ENCODE data around the gene SMG6. TPM values are rescaled to one million over a fixed set of nuclear protein-coding genes. Genes with fewer than 3 reads are reported as not detected.
"Not testable (repeated sequence)": the region's sequence is repeated elsewhere in the genome, so short reads cannot be mapped to it uniquely, and the experiment has no call there.

Gene SMG6
- total and polyA plus RNA-seq, 3 experiments from 2014 or later = 11.2 to 54.1 (median 53.3) TPM

- H3K36me3 ChIP-seq (ENCODE audit: insufficient read depth, low read length) = no peaks in the 10 kb centered on the region
- ChIA-PET POLR2A (no interaction called here), CTCF (interaction anchor here (0.6 to 2.3 kb wide), 2 partner anchors 99 to 150 kb away, joined by 3 to 7 read pairs; partner anchors contain the start of gene HIC1)
- DNase-seq = no peak
- H3K4me3 ChIP-seq (ENCODE audit: low read length) = no peak overlapping the region
- no peaks in the 10 kb centered on the region for H3K27me3 ChIP-seq (ENCODE audit: insufficient read depth, low read length, poor library complexity, severe bottlenecking)
- H3K27ac Mint-ChIP-seq = no peak overlapping the region
- peaks cover 21% of the 10 kb centered on the region for H3K4me1 ChIP-seq (ENCODE audit: insufficient read depth, low read length)
- no peaks in the 10 kb centered on the region for H3K27me3 Mint-ChIP-seq
- no peak overlapping the region for H3K4me3 Mint-ChIP-seq
- H3K9me3 ChIP-seq (ENCODE audit: low read length) = no peaks in the 10 kb centered on the region
- no peaks in the 10 kb centered on the region for H3K9me3 Mint-ChIP-seq
- peaks cover 0 to 30% (median 5%) of the 10 kb centered on the region in 3 donors for H3K36me3 Mint-ChIP-seq
- H3K27ac ChIP-seq (ENCODE audit: low read depth, low read length) = no peak overlapping the region
- H3K4me1 Mint-ChIP-seq = peaks cover 5 to 34% (median 22%) of the 10 kb centered on the region in 3 donors
These were observed 99.2 kb downstream of the SMG6 start for GRCh38 chr17:2204393-2204792.

- peak overlapping the region in 1 of 8 donors; percentile 26 for H3K27ac Mint-ChIP-seq
- H3K27me3 ChIP-seq (ENCODE audit: insufficient read depth, low read length, poor library complexity, severe bottlenecking) = no peaks in the 10 kb centered on the region
- H3K4me1 ChIP-seq (ENCODE audit: insufficient read depth, low read length) = peaks cover 21% of the 10 kb centered on the region
- H3K4me3 Mint-ChIP-seq = no peak overlapping the region
- POLR2A ChIA-PET = no interaction called here
- H3K36me3 Mint-ChIP-seq = peaks cover 0 to 32% (median 5%) of the 10 kb centered on the region in 3 donors
- H3K36me3 ChIP-seq (ENCODE audit: insufficient read depth, low read length) = no peaks in the 10 kb centered on the region
- no peaks in the 10 kb centered on the region for H3K27me3 Mint-ChIP-seq
- peaks cover 5 to 34% (median 22%) of the 10 kb centered on the region in 3 donors for H3K4me1 Mint-ChIP-seq
- DNase-seq = no peak
- CTCF ChIA-PET = interaction anchor here (0.6 to 2.3 kb wide), 3 partner anchors 41 to 149 kb away, joined by 3 to 7 read pairs (median 4); partner anchors contain the start of gene HIC1
- no peak overlapping the region for H3K4me3 ChIP-seq (ENCODE audit: low read length)
- H3K27ac ChIP-seq (ENCODE audit: low read depth, low read length) = no peak overlapping the region
- H3K9me3 ChIP-seq (ENCODE audit: low read length) = no peaks in the 10 kb centered on the region
- no peaks in the 10 kb centered on the region for H3K9me3 Mint-ChIP-seq
These were observed 99.8 kb downstream of the SMG6 start for GRCh38 chr17:2203818-2204217.

- Mint-ChIP-seq H3K27ac (peak overlapping the region in 2 of 8 donors; percentile 6 to 19), H3K36me3 (peaks cover 0 to 30% (median 5%) of the 10 kb centered on the region in 3 donors), H3K9me3 (no peaks in the 10 kb centered on the region), H3K4me3 (no peak overlapping the region), H3K4me1 (peaks cover 5 to 30% (median 22%) of the 10 kb centered on the region in 3 donors), H3K27me3 (no peaks in the 10 kb centered on the region)
- H3K4me3 ChIP-seq (ENCODE audit: low read length) = no peak overlapping the region
- H3K4me1 ChIP-seq (ENCODE audit: insufficient read depth, low read length) = peaks cover 21% of the 10 kb centered on the region
- H3K36me3 ChIP-seq (ENCODE audit: insufficient read depth, low read length) = no peaks in the 10 kb centered on the region
- ChIA-PET CTCF (interaction anchor here (1.2 to 2.3 kb wide), 2 partner anchors 42 to 148 kb away, joined by 4 to 7 read pairs; partner anchors contain the start of gene HIC1), POLR2A (no interaction called here)
- DNase-seq = no peak
- H3K9me3 ChIP-seq (ENCODE audit: low read length) = no peaks in the 10 kb centered on the region
- no peaks in the 10 kb centered on the region for H3K27me3 ChIP-seq (ENCODE audit: insufficient read depth, low read length, poor library complexity, severe bottlenecking)
- no peak overlapping the region for H3K27ac ChIP-seq (ENCODE audit: low read depth, low read length)
These were observed 100.5 kb downstream of the SMG6 start for GRCh38 chr17:2202996-2203575.

GRCh38 chr17:2202302-2202995 is 101.1 kb downstream of the SMG6 start:
- H3K36me3 ChIP-seq (ENCODE audit: insufficient read depth, low read length) = no peaks in the 10 kb centered on the region
- H3K27ac ChIP-seq (ENCODE audit: low read depth, low read length) = no peak overlapping the region
- no peaks in the 10 kb centered on the region for H3K27me3 ChIP-seq (ENCODE audit: insufficient read depth, low read length, poor library complexity, severe bottlenecking)
- H3K4me1 ChIP-seq (ENCODE audit: insufficient read depth, low read length) = peaks cover 21% of the 10 kb centered on the region
- H3K9me3 Mint-ChIP-seq = no peaks in the 10 kb centered on the region
- no peaks in the 10 kb centered on the region for H3K27me3 Mint-ChIP-seq
- ChIA-PET POLR2A (no interaction called here), CTCF (interaction anchor here (1.2 kb wide), 1 partner anchor 43 kb away, joined by 4 read pairs; no protein-coding TSS in a partner anchor)
- peaks cover 0 to 30% (median 6%) of the 10 kb centered on the region in 3 donors for H3K36me3 Mint-ChIP-seq
- H3K4me3 Mint-ChIP-seq = no peak overlapping the region
- peaks cover 5 to 30% (median 22%) of the 10 kb centered on the region in 3 donors for H3K4me1 Mint-ChIP-seq
- no peaks in the 10 kb centered on the region for H3K9me3 ChIP-seq (ENCODE audit: low read length)
- H3K4me3 ChIP-seq (ENCODE audit: low read length) = no peak overlapping the region
- peak overlapping the region in 2 of 8 donors; percentile 6 to 57 for H3K27ac Mint-ChIP-seq
- DNase-seq = no peak

- H3K4me3 Mint-ChIP-seq; H3K9me3 ChIP-seq (ENCODE audit: low read length); POLR2A ChIA-PET; H3K27me3 Mint-ChIP-seq; DNase-seq; H3K4me3 ChIP-seq (ENCODE audit: low read length); H3K9me3 Mint-ChIP-seq; H3K36me3 ChIP-seq (ENCODE audit: insufficient read depth, low read length); H3K27me3 ChIP-seq (ENCODE audit: insufficient read depth, low read length, poor library complexity, severe bottlenecking); CTCF ChIA-PET; H3K27ac ChIP-seq (ENCODE audit: low read depth, low read length): not testable (repeated sequence)
- peaks cover 21% of the 10 kb centered on the region for H3K4me1 ChIP-seq (ENCODE audit: insufficient read depth, low read length)
- Mint-ChIP-seq H3K36me3 (peaks cover 0 to 42% (median 9%) of the 10 kb centered on the region in 3 donors), H3K27ac (peak overlapping the region in 2 of 8 donors; percentile 17 to 47), H3K4me1 (peaks cover 13 to 44% (median 39%) of the 10 kb centered on the region in 3 donors)
These were observed 104.2 kb downstream of the SMG6 start for GRCh38 chr17:2199386-2199785.

- H3K27me3 ChIP-seq (ENCODE audit: insufficient read depth, low read length, poor library complexity, severe bottlenecking) = no peaks in the 10 kb centered on the region
- ChIA-PET POLR2A (no interaction called here), CTCF (interaction anchor here (0.7 to 1.9 kb wide), 4 partner anchors 16 to 89 kb away, joined by 3 to 6 read pairs (median 4); no protein-coding TSS in a partner anchor)
- DNase-seq = no peak
- Mint-ChIP-seq H3K27me3 (no peaks in the 10 kb centered on the region), H3K36me3 (peaks cover 0 to 42% (median 9%) of the 10 kb centered on the region in 3 donors), H3K27ac (peak overlapping the region in 1 of 8 donors; percentile 17), H3K4me3 (no peak overlapping the region), H3K9me3 (no peaks in the 10 kb centered on the region), H3K4me1 (peaks cover 16 to 44% (median 43%) of the 10 kb centered on the region in 3 donors)
- H3K36me3 ChIP-seq (ENCODE audit: insufficient read depth, low read length) = peaks cover 4% of the 10 kb centered on the region
- peaks cover 22% of the 10 kb centered on the region for H3K4me1 ChIP-seq (ENCODE audit: insufficient read depth, low read length)
- no peak overlapping the region for H3K4me3 ChIP-seq (ENCODE audit: low read length)
- no peaks in the 10 kb centered on the region for H3K9me3 ChIP-seq (ENCODE audit: low read length)
- no peak overlapping the region for H3K27ac ChIP-seq (ENCODE audit: low read depth, low read length)
These were observed 104.7 kb downstream of the SMG6 start for GRCh38 chr17:2198927-2199326.

- Histone ChIP-seq H3K9me3 (ENCODE audit: low read length) (no peaks in the 10 kb centered on the region), H3K36me3 (ENCODE audit: insufficient read depth, low read length) (peaks cover 4% of the 10 kb centered on the region), H3K27me3 (ENCODE audit: insufficient read depth, low read length, poor library complexity, severe bottlenecking) (no peaks in the 10 kb centered on the region), H3K4me3 (ENCODE audit: low read length) (no peak overlapping the region), H3K27ac (ENCODE audit: low read depth, low read length) (no peak overlapping the region), H3K4me1 (ENCODE audit: insufficient read depth, low read length) (peaks cover 23% of the 10 kb centered on the region)
- ChIA-PET POLR2A (interaction anchor here (0.6 kb wide), 1 partner anchor 26 kb away, joined by 3 read pairs; no protein-coding TSS in a partner anchor), CTCF (interaction anchor here (1.5 to 1.9 kb wide), 2 partner anchors 18 to 47 kb away, joined by 5 to 6 read pairs; no protein-coding TSS in a partner anchor)
- Mint-ChIP-seq H3K36me3 (peaks cover 0 to 37% (median 11%) of the 10 kb centered on the region in 3 donors), H3K27me3 (no peaks in the 10 kb centered on the region), H3K27ac (no peak overlapping the region), H3K9me3 (no peaks in the 10 kb centered on the region), H3K4me1 (peaks cover 25 to 46% (median 44%) of the 10 kb centered on the region in 3 donors), H3K4me3 (no peak overlapping the region)
- DNase-seq = no peak
These were observed 106.3 kb downstream of the SMG6 start for GRCh38 chr17:2197271-2197670.

GRCh38 chr17:2195729-2196128 is 107.9 kb downstream of the SMG6 start:
- H3K27ac Mint-ChIP-seq = peak overlapping the region in 1 of 8 donors; percentile 56
- Histone ChIP-seq H3K4me3 (ENCODE audit: low read length) (no peak overlapping the region), H3K4me1 (ENCODE audit: insufficient read depth, low read length) (peaks cover 28% of the 10 kb centered on the region), H3K27me3 (ENCODE audit: insufficient read depth, low read length, poor library complexity, severe bottlenecking) (no peaks in the 10 kb centered on the region), H3K36me3 (ENCODE audit: insufficient read depth, low read length) (peaks cover 4% of the 10 kb centered on the region), H3K27ac (ENCODE audit: low read depth, low read length) (no peak overlapping the region), H3K9me3 (ENCODE audit: low read length) (no peaks in the 10 kb centered on the region)
- DNase-seq = no peak
- H3K27me3 Mint-ChIP-seq = no peaks in the 10 kb centered on the region
- H3K4me3 Mint-ChIP-seq = no peak overlapping the region
- ChIA-PET POLR2A (no interaction called here), CTCF (interaction anchor here (0.7 to 1.2 kb wide), 2 partner anchors 49 to 87 kb away, joined by 3 to 4 read pairs; no protein-coding TSS in a partner anchor)
- H3K36me3 Mint-ChIP-seq = peaks cover 0 to 37% (median 5%) of the 10 kb centered on the region in 3 donors
- H3K4me1 Mint-ChIP-seq = peaks cover 38 to 53% (median 51%) of the 10 kb centered on the region in 3 donors
- H3K9me3 Mint-ChIP-seq = no peaks in the 10 kb centered on the region

All from CD8-positive, alpha-beta memory T cell (primary cell).